ENCODE results near the gene GRN.
"Not testable (repeated sequence)": the region's sequence is repeated elsewhere in the genome, so short reads cannot be mapped to it uniquely, and the experiment has no call there.

GRN gene

DNA sequence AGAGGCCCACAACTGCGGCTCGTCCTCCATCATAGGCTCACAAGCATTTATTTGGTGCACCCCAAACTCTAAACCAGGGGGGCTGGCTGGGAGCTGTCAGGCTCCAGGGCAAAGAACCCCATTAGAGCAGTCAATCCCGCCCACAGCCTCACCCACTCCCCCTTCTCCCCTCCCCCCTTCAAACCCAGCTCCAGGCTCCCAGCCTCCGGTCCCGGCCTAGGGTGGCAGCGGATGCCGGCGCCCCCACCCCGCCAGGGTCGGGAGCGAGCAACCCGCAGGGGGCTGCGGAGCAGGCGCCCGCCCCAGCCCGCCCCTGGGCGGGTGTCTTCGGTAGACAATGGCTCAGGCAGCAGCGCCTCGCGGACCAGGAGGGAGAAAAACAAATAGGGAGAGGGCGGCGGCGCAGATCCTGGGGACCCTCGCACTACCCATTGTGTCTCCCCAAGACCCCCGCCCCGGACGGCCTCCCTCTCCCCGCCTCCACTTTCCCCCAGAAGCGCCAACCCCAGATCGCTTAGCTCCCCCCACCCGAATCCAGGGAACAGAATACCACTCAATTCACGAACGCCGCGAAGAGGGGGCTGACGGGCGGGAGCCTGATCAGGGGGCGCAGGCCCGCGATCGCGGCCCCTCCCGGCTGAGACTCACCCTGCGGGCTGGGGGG, 18.0 kb downstream of the GRN start:
- DNase-seq (ENCODE audit: low read depth), result no peak
- H3K4me3 ChIP-seq (replicated peaks; ENCODE audit: low read depth, low read length), result peak overlapping the region; percentile 71
- TF ChIP-seq, protein P1, sequence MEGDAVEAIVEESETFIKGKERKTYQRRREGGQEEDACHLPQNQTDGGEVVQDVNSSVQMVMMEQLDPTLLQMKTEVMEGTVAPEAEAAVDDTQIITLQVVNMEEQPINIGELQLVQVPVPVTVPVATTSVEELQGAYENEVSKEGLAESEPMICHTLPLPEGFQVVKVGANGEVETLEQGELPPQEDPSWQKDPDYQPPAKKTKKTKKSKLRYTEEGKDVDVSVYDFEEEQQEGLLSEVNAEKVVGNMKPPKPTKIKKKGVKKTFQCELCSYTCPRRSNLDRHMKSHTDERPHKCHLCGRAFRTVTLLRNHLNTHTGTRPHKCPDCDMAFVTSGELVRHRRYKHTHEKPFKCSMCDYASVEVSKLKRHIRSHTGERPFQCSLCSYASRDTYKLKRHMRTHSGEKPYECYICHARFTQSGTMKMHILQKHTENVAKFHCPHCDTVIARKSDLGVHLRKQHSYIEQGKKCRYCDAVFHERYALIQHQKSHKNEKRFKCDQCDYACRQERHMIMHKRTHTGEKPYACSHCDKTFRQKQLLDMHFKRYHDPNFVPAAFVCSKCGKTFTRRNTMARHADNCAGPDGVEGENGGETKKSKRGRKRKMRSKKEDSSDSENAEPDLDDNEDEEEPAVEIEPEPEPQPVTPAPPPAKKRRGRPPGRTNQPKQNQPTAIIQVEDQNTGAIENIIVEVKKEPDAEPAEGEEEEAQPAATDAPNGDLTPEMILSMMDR (IDR thresholded peaks at IDR 0.05; ENCODE audit: low read length, missing control alignments), result no peak

DNA sequence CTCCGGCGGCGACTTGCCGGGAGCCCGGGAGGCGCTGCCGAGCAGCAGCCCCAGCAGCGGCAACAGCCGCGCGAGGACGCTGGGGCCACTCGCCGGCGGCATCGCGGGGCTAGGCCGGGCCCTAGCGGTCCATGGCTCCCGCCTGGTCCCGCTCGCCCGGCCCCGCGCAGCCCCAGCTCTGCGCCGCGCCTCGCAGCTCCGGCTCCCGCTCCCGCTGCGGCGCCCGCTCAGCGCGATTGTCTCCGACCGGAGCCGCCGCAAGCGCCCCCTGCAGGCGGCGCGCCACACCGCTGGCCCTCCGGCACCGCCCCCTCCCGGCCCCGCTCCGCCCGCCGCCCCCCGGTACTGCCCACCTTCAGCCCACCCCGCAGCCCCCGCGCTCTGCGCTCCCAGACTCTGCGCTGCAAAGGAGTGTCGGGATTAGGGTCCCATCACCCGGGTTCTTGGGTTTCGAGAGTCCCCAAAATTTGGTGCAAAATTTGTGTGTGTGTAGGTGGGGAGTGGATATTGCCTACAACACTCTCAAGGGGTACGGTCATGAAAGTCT, 18.6 kb downstream of the GRN start, which contains the start of gene FAM171A2:
Gene FAM171A2 (minus strand): TSS at position 241 of the 547 bp plus-strand sequence. CDS start 139 bp downstream, at position 102.
- H3K4me3 ChIP-seq (replicated peaks; ENCODE audit: low read depth, low read length), result peak within 1 kb of the TSS; percentile 71
- TF ChIP-seq, protein P1 (IDR thresholded peaks at IDR 0.05; ENCODE audit: low read length, missing control alignments), result peak; percentile 19
- DNase-seq (ENCODE audit: low read depth), result peak; percentile 57

DNA sequence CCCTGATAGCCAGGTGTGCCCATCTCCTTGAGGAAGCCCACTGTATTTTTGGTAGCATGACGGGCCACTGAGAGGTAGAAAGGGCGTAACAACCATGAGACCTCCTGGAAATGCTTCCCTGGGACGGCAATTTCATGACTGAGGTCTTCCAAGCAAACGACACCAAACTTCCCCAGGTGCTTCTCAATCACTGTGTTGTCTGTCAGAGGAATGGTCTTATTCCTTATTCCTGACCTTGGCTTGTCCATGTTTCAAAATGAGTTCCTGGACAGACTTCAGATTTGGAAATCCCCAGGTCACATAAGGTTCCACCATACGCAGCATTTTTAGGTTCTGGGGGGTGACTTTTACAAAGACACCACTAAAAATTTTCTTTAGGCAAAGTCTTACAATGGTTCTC, 19.9 kb downstream of the GRN start:
- H3K4me3 ChIP-seq (replicated peaks; ENCODE audit: low read depth, low read length); DNase-seq (ENCODE audit: low read depth): not testable (repeated sequence)

DNA sequence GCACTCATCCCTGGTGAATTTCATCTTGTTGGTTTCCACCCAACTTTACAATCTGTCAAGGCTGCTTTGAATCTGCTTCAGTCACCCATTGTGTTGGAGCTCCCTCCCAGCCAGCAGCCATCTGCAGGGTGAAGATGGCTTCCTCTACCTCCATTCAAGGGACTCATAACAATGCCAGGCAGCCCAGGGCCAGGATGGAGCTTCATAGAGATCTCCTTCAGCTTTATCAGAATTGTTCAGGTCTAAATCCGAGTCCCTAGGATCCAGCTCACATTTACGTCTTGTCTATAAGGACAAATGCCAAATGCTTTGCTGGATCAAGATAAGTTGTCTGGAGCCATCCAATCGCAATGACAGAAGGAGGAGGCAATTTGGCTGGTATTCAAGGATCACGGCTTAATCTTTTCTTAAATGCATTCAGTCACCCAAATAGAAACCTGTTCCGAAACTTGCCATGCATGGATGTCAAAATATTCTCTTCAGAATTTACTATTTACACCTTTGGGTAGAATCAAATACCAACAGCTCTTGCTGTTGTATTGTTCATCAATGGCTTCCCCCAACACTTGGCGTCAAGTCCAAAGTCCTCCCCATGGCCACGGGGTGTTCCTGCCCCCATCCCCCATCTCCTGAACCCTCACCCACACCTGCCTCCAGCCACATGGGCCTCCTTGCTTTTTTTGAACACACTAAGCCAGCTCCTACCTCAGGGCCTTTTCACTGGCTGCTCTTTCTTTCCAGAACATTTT, 22.3 kb downstream of the GRN start:
- TF ChIP-seq, protein P1 (IDR thresholded peaks at IDR 0.05; ENCODE audit: low read length, missing control alignments), result no peak
- DNase-seq (ENCODE audit: low read depth), result no peak
- no peak overlapping the region for H3K4me3 ChIP-seq (replicated peaks; ENCODE audit: low read depth, low read length)

DNA sequence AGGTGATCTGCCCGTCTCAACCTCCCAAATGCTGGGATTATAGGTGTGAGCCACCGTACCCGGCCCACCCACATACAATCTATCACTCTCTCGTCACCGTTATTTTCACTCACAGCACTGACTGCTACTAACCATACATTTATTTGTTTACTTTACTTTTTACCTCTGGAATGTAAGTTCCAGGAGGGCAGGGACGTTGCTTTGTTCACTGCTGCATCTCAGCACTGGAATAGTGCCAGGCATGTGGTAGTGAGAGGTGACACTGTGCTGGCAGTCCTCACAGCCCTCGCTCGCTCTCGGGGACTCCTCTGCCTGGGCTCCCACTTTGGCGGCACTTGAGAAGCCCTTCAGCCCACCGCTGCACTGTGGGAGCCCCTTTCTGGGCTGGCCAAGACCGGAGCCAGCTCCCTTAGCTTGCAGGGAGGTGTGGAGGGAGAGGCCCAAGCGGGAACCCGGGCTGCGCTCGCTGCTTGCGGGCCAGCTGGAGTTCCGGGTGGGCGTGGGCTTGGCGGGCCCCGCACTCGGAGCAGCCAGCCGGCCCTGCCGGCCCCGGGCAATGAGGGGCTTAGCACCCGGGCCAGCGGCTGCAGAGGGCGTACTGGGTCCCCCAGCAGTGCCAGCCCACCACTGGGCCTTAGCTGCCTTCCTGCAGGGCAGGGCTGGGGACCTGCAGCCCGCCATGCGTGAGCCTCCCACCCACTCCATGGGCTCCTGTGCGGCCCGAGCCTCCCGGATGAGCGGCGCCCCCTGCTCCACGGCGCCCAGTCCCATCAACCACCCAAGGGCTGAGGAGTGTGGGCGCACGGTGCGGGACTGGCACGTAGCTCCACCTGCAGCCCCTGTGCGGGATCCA, 23.5 kb downstream of the GRN start:
- not testable (repeated sequence) for DNase-seq (ENCODE audit: low read depth); H3K4me3 ChIP-seq (replicated peaks; ENCODE audit: low read depth, low read length)

DNA sequence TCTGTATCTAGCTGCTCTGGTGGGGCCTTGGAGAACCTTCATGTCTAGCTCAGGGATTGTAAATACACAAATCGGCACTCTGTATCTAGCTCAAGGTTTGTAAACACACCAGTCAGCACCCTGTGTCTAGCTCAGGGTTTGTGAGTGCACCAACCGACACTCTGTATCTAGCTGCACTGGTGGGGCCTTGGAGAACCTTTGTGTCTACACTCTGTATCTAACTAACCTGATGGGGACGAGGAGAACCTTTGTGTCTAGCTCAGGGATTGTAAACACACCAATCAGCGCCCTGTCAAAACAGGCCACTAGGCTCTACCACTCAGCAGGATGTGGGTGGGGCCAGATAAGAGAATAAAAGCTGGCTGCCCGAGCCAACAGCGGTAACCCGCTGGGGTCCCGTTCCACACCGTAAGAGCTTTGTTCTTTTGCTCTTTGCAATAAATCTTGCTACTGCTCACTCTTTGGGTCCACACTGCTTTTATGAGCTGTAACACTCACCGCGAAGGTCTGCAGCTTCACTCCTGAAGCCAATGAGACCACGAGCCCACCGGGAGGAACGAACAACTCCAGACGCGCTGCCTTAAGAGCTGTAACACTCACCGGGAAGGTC, 24.4 kb downstream of the GRN start:
- not testable (repeated sequence) for H3K4me3 ChIP-seq (replicated peaks; ENCODE audit: low read depth, low read length); DNase-seq (ENCODE audit: low read depth)

DNA sequence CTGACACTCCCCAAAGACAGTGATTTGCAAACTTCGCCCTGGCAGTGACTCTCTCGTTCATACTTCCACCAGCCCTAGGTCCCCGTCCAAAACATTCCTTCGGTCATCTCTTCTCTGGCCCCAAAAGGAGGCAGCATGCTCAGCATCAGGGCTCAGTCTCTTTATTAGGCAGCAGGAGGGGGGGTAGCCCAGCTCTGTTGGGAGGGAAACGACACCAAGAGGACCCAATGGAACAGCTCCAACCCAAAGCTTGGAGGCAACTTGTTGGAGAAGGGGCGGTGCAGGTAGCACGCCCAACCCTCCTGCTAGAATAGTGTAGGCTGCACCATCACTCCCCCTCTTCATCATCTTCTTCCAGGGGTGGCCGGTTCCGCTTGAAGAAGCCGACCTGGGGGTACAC, 26.9 kb downstream of the GRN start:
- DNase-seq (ENCODE audit: low read depth), result no peak
- H3K4me3 ChIP-seq (replicated peaks; ENCODE audit: low read depth, low read length), result no peak overlapping the region
- TF ChIP-seq, protein P1 (IDR thresholded peaks at IDR 0.05; ENCODE audit: low read length, missing control alignments), result no peak
